Right lobe of liver (tissue), 4 donors: ENCODE results near the gene CYBC1.

ENCODE experiments used
- CTCF ChIP-seq, 4 donors: fragments of 200-600 bp in 3 of 4; fragments of 450-650 bp in 1 of 4; IDR thresholded peaks; one replicate each; pipeline versions ENCODE4 v1.5.1 to v1.8.0; 2016 to 2022; ENCODE audit warnings: antibody characterized with exemption in 4 of 4, mild to moderate bottlenecking in 2 of 4
- POLR2A ChIP-seq: fragments of 450-650 bp; IDR thresholded peaks from one replicate; pipeline ENCODE4 v1.6.1; 2017; ENCODE audit warnings: antibody characterized with exemption, mild to moderate bottlenecking
- donor health status: DM: no; HTN: no; CAD: no.
- donor health status: DM: no; HTN: no; CAD: no.
- donor health status: DM: no; HTN: yes; CAD: no.

GRCh38 chr17:82400830-82401229 is 49.7 kb downstream of the CYBC1 start:
- TF ChIP-seq CTCF (IDR thresholded peaks at IDR 0.05) (no peak), POLR2A (no peak)
